Nucleus accumbens (tissue), 56 donors: ENCODE data around the gene EED.
"Not testable (repeated sequence)": the region's sequence is repeated elsewhere in the genome, so short reads cannot be mapped to it uniquely, and the experiment has no call there.

Experiments used
- DNase-seq, 56 donors: peaks; one replicate each; lab custom pipeline; 2025; lab: John Stamatoyannopoulos, UW

EED gene

DNA sequence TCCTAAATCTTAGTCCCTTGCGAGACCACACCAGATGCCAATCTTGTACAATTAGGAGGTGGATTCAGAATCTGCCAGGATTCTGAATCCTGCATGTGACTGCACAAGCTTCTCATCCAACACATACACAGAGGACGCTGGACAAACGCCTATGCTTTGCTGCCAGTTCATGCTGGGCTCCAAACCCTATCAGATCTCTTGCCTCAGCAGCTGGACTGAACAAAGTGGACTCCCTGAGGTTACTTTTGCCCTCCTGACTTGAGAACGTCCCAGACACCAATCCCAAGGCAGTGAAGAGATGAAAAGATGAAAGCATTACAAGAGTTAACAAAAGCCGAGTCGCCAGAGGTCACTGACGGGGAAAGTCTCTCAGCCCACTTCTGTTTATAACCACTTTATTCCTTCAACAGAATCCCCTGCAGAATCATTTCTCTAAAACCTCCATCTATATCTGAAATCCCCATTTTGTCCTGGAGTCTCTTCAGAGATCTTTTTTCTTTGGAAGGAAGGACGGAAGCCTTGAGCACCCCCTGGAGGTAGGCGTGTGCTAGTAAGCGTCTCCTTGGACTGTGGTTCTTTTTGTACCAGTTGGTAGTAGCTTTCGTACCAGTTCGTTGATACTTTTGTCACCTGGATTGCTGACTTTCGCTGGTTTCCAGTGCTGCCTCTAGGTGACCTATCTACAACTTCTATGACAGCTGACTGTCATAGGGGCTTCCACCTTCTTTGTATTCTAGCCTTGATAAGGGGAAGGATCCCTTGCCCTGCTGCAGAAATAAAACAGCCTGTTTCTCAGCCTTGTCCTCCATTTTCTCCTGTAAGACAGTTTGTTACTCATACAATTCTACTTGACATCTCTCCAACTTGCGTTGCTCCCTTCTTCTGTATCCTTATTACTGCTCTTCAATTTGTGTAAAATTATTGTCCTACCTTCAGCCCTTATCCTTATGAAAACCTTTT is 26.1 kb upstream of the EED start:
- DNase-seq, result peak in 46 of 56 donors; percentile 5 to 81 (median 43)

DNA sequence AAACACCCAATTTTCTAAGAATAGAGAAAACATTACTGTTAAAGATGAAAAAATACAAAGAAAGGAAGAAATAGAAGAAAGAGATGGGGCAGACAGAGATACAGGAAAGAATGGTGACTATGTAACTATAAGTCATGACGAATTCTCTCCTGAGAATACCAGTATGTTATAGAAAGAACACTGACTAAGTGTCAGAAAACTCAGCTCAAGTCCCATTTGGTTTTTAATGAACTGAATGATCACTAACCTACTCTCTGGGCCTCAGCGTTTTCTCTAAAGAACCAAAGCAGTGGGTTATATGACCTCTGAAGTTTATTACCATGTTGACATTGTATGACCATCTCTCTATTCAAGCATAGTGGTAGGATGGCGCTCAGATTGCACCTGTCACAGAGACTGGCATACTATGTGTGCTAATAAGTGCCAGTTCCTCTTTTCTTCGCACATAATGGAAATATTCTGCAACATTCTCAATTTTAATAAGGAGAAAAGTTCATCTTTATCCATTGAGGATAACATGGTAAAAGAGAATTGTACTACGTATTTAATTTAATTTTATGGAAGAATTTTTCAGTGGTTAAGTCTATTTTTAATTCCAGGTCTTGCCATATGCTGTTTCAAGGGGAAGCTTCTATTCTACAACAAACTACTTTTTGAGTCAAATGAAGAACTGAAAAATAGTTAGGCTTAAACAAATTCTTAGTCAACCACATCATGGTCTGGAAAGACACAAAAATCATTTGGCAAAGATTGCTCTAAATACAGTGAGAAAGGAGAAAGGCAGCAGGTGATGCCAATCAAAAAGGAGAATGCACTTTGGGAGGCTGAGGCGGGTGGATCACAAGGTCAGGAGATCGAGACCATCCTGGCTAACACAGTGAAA is 25.0 kb upstream of the EED start:
- no peak for DNase-seq

DNA sequence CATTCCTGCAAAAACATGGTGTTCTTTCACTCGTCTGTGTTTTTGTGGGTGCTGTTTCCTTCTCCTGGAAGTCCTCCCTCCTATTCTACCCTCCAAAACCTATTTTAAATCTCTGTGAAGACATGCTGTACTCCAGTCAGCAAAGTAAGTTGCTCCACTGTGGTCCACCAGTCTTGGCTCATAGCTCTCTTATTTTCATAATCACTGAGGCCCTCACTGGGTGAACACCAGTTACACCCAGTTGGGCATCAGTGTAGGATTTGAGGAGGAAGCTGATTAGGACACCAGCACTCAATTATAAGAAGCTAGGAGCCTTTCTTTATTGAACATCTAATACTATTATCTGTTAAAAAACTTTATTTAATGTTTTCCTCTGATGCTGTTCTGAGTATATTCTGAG is 23.9 kb upstream of the EED start:
- no peak for DNase-seq

DNA sequence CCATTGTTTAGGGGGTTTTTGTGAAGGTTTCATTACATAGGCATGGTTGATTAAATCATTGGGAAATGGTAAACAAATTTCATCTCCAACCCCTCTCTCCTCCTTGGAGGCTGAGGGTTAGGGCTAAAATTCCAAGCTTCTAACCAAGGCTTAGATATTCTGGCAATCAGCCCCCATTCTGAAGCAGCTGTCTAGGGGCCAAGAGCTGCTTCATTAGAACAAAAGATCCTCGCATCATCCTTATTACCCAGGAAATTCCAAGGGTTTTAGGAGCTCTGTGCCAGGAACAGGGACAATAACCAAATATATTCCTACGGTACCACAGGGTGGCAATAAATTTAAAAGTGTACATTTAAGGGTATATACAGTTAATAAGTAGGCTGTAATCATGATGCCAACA is 22.5 kb upstream of the EED start:
- no peak for DNase-seq

DNA sequence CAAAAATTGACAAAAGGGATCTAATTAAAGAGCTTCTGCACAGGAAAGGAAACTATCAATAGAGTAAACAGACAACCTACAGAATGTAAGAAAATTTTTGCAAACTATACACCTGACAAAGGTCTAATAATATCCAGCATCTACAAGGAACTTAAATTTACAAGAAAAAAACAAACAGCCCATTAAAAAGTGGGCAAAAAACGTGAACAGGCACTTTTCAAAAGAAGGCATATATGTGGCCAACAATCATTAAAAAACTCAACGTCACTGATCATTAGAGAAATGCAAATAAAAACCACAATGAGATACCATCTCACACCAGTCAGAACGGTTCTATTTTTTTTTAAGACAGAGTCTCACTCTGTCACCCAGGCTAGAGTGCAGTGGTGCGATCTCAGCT is 20.0 kb upstream of the EED start:
- DNase-seq, result not testable (repeated sequence)

DNA sequence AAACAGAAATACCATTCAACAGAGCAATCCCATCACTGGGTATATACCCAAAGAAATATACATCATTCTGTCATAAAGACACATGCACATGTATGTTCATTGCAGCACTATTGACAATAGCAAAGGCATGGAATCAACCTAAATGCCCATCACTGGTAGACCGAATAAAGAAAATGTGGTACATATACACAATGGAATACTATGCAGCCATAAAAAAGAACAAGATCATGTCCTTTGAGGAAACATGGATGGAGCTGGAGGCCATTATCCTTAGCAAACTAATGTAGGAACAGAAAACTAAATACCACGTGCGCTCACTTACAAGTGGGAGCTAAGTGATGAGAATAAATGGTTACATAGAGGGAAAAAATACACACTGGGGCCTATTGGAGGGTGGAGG is 19.2 kb upstream of the EED start:
- not testable (repeated sequence) for DNase-seq

DNA sequence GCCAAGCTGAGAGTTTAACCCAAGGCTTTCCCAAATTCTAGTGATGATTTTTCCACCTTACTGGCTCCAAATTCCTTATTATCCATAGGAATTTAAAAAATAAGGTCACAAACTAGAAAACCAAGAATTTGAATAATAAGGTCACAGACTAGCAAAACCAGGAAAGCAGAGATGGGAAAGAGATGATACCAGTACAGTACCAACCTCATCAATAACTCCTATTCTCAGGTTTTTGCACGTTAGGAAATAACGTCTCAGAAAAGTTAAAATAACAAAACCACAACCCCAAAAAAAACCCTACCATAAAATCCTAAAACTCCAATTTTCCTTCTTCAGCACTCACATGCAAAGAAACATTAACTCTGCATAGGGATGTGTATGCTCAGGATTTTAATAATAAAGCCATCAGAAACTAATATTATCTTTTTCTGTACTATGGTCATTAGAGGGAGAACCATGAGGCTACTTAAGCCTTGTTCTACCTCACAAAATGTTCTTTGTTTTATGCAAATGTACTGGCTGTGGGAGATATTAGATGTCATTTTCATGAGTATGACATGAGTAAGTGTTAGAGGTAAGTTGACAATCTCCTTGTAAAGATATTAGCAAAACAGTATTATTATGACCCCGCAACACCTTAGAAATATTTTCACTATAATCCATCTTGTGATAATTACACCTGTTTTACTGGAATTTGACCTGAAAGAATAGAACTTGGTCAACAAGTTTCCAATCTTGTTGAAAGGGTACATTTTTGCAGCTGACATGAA is 16.1 kb upstream of the EED start:
- DNase-seq, result no peak

DNA sequence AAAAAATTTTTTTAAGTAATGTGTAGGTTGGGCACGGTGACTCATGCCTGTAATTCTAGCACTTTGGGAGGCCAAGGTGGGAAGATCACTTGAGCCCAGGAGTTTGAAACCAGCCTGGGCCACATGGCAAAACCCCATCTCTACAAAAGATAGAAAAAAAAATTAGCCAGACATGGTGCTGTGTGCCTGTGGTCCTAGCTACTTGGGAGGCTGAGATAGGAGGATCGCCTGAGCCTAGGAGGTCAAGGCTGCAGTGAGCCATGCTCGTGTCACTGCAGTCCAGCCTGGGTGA is 15.6 kb upstream of the EED start:
- not testable (repeated sequence) for DNase-seq

DNA sequence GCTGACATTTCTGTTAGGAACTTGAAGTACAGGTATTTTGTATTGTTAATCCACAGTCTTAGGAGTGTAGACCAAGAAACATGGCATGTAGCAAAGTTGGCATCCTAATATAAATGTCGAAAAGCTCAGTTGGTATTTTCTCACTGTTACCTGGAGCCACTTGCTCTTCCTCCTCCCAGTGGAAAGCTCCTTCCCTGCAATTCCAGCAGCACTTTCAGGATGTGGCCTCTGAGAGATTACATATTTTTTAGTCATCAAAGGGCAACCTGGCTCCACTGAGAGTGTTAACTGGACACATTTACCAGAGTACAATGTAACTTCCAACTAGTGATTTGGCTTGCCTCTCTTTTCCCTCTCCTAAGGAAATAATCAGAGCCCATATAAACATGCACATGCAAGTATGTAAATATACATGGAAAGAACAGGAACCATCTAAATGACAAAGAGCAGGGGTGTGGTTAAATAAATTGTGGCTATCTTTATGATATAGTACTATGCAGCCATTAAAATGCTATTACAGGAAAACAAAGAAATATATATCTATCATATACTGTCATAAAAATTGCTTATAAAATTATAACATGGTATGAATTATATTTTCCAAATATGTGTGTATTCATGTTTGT is 14.3 kb upstream of the EED start:
- no peak for DNase-seq

DNA sequence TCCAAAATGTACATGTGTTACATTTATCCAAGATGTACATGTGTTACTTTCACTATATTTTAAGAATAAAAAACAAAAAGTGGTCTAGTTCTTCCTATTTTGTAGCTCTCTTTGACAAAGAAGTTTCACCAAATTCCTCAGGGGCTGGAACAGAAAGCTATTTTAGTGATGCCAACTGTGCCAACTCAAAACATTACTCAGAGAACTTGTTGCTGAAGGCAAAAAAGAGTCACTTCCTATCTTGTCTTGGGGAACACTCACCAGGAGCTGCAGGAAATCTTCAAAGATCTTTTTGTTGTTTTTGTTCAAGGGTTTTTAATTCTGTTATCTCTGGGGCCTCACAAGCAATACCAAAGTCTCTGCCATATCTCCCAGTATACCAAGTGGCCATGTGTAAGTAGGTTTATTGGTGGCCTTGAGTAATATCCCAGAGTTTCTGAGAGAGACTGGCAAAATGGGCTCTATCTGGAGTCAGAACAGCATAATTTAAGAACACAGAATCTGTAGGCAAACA is 13.6 kb upstream of the EED start:
- no peak for DNase-seq

DNA sequence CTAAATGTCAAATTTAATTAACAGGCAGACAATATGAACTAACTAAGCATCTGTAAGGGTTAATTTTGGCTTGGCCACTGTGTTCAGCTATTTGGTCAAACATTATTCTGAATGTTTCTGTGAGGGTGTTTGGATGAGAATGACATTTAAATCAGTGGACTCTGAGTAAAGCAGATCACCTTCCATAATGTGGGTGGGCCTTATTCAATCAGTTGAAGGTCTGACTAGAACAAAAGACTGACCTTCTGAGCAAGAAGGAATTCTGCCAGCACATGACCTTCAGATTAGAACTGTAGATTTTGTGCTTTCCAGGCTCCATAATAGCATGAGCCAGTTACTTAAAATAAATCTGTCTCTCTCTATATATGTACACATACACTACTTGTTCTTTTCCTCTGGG is 12.0 kb upstream of the EED start:
- DNase-seq, result no peak

DNA sequence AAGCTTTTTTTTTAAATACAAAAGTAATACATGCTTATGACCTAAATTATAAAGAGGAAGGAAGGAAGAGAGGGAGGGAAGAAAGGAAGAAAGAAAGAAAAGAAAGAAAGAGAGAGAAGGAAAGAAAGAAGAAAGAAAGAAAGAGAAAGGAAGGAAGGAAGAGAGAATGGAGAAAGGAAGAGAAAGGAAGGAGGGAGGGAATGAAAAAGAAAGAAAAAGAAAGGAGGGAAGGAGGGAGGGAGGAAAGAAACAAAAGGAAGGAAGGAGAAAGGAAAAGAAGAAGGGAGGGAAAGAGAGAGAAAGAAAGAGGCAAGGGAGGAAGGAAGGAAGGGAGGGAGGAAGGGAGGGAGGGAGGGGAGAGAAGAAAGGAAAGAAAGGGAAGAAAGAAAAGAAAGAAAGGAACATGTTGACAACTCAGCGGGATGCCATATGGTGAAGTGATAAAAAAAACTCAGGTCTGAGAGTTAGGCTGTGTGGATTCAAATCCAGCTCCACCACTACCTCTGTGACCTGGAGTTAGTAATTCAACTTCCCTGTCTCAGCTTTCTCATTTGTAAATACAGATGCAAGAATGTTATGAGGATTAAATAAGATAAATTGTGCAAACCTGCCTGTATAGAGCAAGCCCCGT is 9.6 kb upstream of the EED start:
- DNase-seq, result no peak

DNA sequence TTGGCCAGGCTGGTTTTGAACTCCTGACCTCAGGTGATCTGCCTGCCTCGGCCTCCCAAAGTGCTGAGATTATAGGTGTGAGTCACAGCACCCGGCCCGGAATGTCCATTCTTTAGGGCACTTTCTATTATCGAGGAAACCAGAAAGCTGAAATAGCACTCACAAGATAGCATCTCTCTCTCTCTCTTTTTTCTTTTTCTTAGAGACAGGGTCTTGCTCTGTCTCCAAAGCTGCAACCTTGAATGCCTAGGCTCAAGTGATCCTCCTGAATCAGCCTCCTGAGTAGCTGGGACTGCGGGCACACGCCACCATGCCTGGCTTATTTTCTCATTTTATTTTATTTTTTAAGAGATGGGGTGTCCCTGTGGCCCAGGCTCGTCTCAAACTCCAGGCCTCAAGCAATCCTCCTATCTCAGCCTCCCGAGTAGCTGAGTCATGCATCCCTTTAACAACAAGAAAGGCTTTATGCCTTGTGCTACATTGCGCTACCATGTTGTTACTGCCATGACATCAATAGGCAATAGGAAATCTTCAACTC is 7.2 kb upstream of the EED start:
- no peak for DNase-seq

DNA sequence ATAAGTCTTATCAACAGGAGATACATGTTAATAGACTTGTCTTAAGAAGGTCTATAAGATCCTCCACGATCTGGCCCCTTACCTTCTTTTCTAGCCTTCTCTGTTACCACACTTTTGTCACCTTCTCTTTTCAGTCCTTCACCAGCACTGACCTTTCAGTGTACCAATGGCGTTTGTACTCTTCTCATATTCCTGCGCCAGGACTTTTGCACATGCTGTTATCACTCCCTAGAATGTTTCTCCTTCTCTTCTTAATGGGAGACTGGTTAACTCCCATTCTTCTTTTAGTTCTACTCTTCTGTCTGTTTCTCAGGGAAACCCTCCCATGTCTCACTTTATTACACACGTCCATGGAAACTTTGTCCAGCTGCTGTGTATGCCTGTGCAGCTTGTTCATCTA is 4.4 kb upstream of the EED start:
- DNase-seq, result no peak

DNA sequence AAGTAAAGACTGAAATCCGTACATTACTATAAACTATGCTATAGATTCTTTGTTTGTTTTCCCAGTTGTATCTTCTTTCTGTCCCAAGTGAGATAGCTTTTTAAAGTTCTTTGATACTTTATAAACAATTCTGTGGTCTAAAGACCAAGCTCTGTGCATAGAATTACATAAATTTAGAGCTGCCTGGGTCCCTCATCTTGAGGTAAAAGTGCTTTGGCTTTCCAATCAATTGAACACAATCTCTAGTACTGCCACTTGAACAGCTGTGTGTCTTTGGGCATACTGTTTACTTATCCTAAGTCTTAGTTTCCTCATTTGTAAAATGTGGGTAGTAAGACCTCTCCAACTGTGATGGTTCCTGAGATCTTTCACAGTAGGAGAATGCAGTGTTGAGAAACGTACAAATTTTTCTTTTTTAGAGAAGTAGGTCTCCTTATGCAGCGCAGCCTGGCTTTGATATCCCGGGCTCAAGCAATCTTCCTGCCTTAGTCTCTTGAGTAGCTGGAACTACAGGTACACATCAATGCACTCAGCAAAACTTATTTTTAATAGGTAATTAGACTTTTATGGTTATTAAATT is 2.5 kb upstream of the EED start:
- no peak for DNase-seq

DNA sequence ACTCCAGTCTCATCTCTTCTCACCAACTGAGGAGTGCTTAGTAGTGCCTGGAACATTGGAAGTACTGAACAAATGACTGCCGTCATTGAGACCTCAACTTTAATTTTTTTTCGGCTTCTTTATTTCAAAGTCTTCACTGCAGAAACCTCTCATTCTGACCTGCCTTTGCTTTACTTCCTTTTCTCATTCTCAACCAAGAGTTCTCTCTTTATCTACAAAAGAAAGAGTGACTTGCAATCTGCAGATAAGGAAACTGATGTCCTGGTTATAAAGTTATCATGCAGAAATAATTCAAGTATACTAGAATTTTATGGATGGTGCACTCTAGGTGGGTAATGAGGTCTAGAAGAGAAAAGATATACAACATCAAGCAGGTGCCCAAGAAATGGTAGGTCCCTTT is 1.2 kb upstream of the EED start:
- DNase-seq, result no peak

DNA sequence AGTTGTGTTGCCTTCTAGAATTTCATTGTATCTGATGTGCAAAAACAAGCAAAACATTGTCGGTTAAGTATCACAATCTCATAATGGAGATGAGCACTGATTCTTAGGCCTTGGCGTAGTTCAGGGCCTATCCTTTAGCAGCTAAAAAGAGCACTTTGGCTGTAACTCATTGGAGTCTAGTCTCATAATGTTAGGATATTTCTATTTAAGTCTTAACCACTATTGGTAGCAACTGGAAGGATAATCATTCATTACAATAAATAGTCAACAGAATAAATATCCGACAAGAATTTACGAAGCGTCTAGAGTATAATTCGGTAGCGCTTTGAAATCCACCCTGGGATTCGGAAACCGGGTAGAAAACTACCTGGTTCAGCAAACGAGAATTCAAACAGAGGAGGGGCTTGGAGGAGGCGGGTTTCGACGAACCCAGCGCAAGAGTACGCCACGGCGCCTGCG is 461 bp upstream of the EED start:
- peak in 23 of 56 donors; percentile 39 to 90 (median 79) for DNase-seq

DNA sequence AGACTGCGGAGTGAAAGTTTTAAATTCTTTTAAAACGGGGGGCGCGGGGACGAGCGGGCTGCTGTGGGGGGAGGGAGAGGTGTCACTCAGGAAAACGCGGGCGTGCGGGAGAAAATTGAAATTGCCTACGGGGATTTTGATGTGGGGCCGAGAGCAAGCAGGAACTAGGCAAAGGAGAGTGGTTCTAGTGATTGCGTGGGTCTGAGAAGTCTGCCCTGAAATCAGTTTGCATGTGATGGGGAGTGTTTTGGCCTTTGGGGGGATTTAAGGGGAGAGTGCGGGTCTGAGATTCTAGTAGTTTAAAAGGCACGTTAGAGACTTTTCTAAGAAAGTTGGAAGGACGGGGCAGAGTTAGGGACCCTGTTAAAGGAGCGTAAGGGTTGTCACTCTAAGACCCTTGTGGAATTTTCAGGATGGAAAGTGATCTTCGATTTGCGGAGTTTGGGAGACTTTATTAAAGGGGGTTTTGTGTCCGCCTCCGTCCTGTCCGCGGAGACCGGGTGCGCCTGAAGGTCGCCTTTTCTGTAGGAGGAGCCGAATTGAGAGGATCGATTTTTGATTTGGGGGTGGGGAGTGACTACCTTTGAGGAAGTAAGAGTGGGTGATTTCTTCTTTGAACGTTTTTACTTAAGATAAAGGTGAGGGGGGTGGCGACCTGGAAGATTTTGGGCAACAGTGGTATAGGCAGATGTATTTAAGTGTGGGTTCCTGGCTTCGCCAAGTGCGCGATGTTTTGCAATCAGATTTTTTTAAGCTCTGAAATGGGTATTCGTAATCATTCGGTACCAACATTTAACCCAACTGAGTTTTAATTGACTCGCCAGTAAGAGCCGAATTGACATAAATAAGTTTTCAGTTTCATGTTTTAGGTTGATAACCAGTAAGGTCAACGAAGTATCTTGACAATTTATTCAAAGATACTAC is 1.1 kb downstream of the EED start:
- DNase-seq, result peak in 3 of 56 donors; percentile 0 to 48 (median 7)
